ENCODE results near the gene CSMD2. TPM values are rescaled to one million over a fixed set of nuclear protein-coding genes. Genes with fewer than 3 reads are reported as not detected.

CSMD2 gene
- total RNA-seq, 4 donors from 2014 or later, result 0.09 to 0.20 TPM; not detected in 2

DNA sequence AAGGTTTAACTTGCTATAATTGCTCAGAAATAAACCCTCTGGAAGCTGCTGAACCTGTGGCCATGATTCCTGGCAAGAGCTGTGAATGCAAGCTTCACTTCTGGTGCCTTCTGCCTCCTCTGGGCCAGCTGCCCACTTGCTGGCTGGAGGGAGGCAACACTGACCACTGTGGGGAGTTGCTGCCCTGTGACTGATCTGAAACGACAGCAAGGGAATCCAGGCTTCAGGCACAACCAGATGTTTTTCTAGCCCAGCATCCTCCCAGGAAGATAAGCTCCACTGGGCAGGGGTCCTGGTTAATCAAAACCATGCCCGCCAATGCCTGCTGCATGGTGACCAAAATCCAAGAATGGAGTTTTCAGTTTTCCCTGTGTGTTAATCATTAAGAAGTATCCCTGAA is 481.1 kb downstream of the CSMD2 start:
- H3K4me1 ChIP-seq, result no peaks in the 10 kb centered on the region
- H3K4me3 ChIP-seq, result no peak overlapping the region
- no peak overlapping the region for H3K27ac ChIP-seq
- TF ChIP-seq POLR2A (IDR thresholded peaks at IDR 0.05), result no peak
- TF ChIP-seq, protein P1, sequence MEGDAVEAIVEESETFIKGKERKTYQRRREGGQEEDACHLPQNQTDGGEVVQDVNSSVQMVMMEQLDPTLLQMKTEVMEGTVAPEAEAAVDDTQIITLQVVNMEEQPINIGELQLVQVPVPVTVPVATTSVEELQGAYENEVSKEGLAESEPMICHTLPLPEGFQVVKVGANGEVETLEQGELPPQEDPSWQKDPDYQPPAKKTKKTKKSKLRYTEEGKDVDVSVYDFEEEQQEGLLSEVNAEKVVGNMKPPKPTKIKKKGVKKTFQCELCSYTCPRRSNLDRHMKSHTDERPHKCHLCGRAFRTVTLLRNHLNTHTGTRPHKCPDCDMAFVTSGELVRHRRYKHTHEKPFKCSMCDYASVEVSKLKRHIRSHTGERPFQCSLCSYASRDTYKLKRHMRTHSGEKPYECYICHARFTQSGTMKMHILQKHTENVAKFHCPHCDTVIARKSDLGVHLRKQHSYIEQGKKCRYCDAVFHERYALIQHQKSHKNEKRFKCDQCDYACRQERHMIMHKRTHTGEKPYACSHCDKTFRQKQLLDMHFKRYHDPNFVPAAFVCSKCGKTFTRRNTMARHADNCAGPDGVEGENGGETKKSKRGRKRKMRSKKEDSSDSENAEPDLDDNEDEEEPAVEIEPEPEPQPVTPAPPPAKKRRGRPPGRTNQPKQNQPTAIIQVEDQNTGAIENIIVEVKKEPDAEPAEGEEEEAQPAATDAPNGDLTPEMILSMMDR (IDR thresholded peaks at IDR 0.05 in 4 of 5, conservative IDR thresholded peaks at IDR 0.05 in 1 of 5), result no peak
- no peaks in the 10 kb centered on the region for H3K36me3 ChIP-seq
- in situ Hi-C loops (cut with MboI; ENCODE audit: low sequenced_read_pairs in 4 of 4), result no loop called here
- DNase-seq, result no peak
- intact Hi-C loops (cut with DNase I; ENCODE audit: low total_unique reads), result no loop called here
- peaks cover 0 to 3% (median 0%) of the 10 kb centered on the region in 3 donors for H3K27me3 ChIP-seq
- ATAC-seq, result no peak
- H3K9me3 ChIP-seq, result no peaks in the 10 kb centered on the region

DNA sequence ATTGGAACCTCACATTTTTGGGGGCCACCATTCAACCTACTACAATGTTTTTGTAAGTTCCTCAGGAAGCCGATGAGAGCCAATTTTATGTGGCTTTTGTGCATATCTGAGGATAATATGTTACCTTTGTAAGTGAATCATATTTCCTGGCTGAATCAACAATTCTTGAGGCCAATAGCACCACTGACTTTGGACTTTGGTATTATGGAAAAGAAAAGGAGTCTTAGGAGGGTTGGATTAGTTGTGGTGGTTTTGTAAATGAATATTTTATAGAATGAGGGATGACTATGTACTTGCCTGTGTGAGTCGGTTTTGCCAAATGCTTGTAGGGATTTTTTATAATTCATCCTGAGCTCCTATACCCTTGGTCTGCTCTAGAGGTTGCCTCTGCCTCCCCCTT is 482.7 kb downstream of the CSMD2 start:
- TF ChIP-seq POLR2A (IDR thresholded peaks at IDR 0.05), result no peak
- TF ChIP-seq, protein P1 (IDR thresholded peaks at IDR 0.05 in 4 of 5, conservative IDR thresholded peaks at IDR 0.05 in 1 of 5), result no peak
- ATAC-seq (no peak), DNase-seq (no peak)
- Histone ChIP-seq H3K36me3 (no peaks in the 10 kb centered on the region), H3K4me3 (no peak overlapping the region), H3K9me3 (no peaks in the 10 kb centered on the region), H3K27me3 (peaks cover 0 to 3% (median 0%) of the 10 kb centered on the region in 3 donors), H3K27ac (no peak overlapping the region), H3K4me1 (no peaks in the 10 kb centered on the region)
- in situ Hi-C loops (cut with MboI; ENCODE audit: low sequenced_read_pairs in 4 of 4), result no loop called here
- intact Hi-C loops (cut with DNase I; ENCODE audit: low total_unique reads), result no loop called here

DNA sequence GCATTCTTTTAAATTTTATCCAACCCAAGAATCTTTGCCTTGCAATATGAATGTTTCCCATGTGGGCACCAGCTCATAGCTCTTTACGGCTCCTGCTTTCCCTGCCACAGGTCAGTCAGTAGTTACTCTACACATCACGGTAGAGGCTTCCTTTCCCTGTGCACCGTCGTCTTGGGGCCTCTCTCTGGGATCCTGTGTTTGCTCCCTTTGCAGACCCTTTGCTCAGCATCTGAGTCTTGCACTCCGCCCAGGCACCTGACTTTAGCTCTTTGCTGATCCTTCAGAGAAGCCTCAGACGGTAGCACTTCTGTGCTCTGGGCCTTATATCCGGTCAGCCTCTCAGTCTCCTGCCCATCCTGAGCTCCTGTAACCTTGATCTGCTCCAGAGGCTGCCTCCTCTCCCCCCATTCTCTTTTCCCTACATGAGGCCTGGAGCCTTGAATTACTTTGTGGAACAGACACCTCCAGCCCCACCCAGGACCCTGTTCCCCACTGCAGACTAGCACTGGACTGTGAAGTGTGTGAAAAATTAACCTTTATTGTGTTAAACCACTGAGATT is 484.7 kb downstream of the CSMD2 start:
- Histone ChIP-seq H3K4me1 (no peaks in the 10 kb centered on the region), H3K36me3 (no peaks in the 10 kb centered on the region), H3K9me3 (no peaks in the 10 kb centered on the region), H3K27ac (no peak overlapping the region), H3K4me3 (no peak overlapping the region), H3K27me3 (peaks cover 0 to under 1% (median 0%) of the 10 kb centered on the region in 3 donors)
- intact Hi-C loops (cut with DNase I; ENCODE audit: low total_unique reads) (no loop called here), in situ Hi-C loops (cut with MboI; ENCODE audit: low sequenced_read_pairs in 4 of 4) (no loop called here)
- DNase-seq, result no peak
- TF ChIP-seq, protein P1 (IDR thresholded peaks at IDR 0.05 in 4 of 5, conservative IDR thresholded peaks at IDR 0.05 in 1 of 5), result no peak
- no peak for TF ChIP-seq POLR2A (IDR thresholded peaks at IDR 0.05)
- no peak for ATAC-seq

DNA sequence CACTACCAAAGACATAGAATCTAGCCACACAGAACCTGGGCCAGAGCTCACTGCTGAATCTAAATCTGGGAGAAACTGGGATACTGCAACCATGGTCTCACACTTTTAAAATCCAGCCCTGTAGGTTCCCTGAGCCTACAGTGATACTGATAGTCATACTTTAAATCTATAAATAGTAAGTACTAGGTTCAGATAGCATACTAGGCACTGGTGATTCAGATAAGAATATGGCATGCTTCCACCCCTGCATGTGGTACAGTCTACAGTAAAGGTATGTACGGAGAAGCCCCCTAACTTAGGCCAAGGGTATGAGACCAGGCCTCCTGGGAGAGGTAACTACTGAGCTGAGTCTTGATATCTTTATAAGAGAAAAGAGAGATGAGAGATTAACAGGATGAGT is 494.5 kb downstream of the CSMD2 start:
- Histone ChIP-seq H3K36me3 (no peaks in the 10 kb centered on the region), H3K27ac (no peak overlapping the region), H3K27me3 (no peaks in the 10 kb centered on the region), H3K4me1 (no peaks in the 10 kb centered on the region), H3K4me3 (no peak overlapping the region), H3K9me3 (no peaks in the 10 kb centered on the region)
- in situ Hi-C loops (cut with MboI; ENCODE audit: low sequenced_read_pairs in 4 of 4) (no loop called here), intact Hi-C loops (cut with DNase I; ENCODE audit: low total_unique reads) (no loop called here)
- ATAC-seq (no peak), DNase-seq (no peak)
- no peak for TF ChIP-seq POLR2A (IDR thresholded peaks at IDR 0.05)
- TF ChIP-seq, protein P1 (IDR thresholded peaks at IDR 0.05 in 4 of 5, conservative IDR thresholded peaks at IDR 0.05 in 1 of 5), result no peak

DNA sequence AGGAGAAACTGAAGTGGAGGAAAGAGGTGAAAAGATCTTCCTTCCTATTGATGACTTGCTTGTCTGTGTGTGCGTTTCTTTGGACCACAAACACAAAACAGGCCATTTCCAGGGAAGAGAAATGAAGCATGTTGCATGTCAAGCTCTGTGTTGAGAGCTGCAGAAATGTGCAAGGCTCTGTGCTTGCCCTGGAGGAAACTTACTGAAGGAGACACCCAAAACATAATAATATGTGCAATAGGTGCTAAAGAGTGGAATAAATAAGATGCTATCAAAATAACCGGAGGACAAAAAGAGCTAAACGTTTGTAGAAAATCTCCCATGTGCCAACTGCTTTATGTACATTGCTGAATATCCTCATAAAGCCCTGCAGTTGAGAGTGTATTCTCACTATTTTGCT is 496.3 kb downstream of the CSMD2 start:
- Histone ChIP-seq H3K4me3 (no peak overlapping the region), H3K27me3 (no peaks in the 10 kb centered on the region), H3K9me3 (no peaks in the 10 kb centered on the region), H3K4me1 (no peaks in the 10 kb centered on the region), H3K27ac (no peak overlapping the region), H3K36me3 (no peaks in the 10 kb centered on the region)
- ATAC-seq (no peak), DNase-seq (no peak)
- in situ Hi-C loops (cut with MboI; ENCODE audit: low sequenced_read_pairs in 4 of 4), result no loop called here
- TF ChIP-seq POLR2A (IDR thresholded peaks at IDR 0.05), result no peak
- TF ChIP-seq, protein P1 (IDR thresholded peaks at IDR 0.05 in 4 of 5, conservative IDR thresholded peaks at IDR 0.05 in 1 of 5), result no peak
- intact Hi-C loops (cut with DNase I; ENCODE audit: low total_unique reads), result no loop called here

Measured in gastrocnemius medialis (tissue), 4 donors.